PC-3 (cell line): ENCODE results near the gene KAT6B. TPM values are rescaled to one million over a fixed set of nuclear protein-coding genes. Genes with fewer than 3 reads are reported as not detected.

Experiments used
- ATAC-seq: fragments of 200-7000 bp; cut with Tn5 transposase; 2 replicates; pipeline ENCODE4 v1.9.1; 2020; ENCODE audit warnings: mild to moderate bottlenecking, moderate library complexity
- BruUV-seq: library from RNA; stranded (reverse); fragments of 400-500 nt; replicated peaks from 2 replicates; lab custom pipeline; 2021; lab: Mats Ljungman, UMichigan
- CTCF ChIA-PET: fragments of 300-600 bp; sonication (Branson Sonifier 250); formaldehyde crosslinking; loops from one replicate; lab custom pipeline; 2022; ENCODE audit warnings: antibody characterized with exemption; lab: Charles Lee
- POLR2A ChIA-PET: fragments of 300-600 bp; sonication (Branson Sonifier 250); formaldehyde crosslinking; loops from one replicate; lab custom pipeline; 2022; ENCODE audit warnings: antibody characterized with exemption; ENCODE audit not compliant: unreplicated experiment; lab: Charles Lee
- DNase-seq: peaks from one replicate; pipeline ENCODE4 v3.0.0-alpha.2; 2015
- H2AFZ ChIP-seq: fragments of 300-600 bp; sonication (generic); 2 replicates; pipeline ENCODE4 v1.6.0; 2016; ENCODE audit warnings: antibody characterized with exemption, low read length
- H3F3A ChIP-seq: fragments of 300-600 bp; sonication (generic); one replicate; pipeline ENCODE4 v1.6.0; 2017; ENCODE audit warnings: antibody characterized with exemption, low read length, control low read depth, mild to moderate bottlenecking; ENCODE audit not compliant: unreplicated experiment
- H3K27ac ChIP-seq: fragments of 300-600 bp; sonication (generic); 2 replicates; pipeline ENCODE4 v1.5.1; 2016; ENCODE audit warnings: mild to moderate bottlenecking, low read length
- H3K27me3 ChIP-seq: fragments of 300-600 bp; sonication (generic); 2 replicates; pipeline ENCODE4 v1.6.1; 2016; ENCODE audit warnings: low read length, mixed read lengths
- H3K36me3 ChIP-seq: fragments of 300-600 bp; sonication (generic); 2 replicates; pipeline ENCODE4 v1.6.1; 2016; ENCODE audit warnings: low read depth, mixed run types, low read length, mixed read lengths
- H3K4me1 ChIP-seq: fragments of 300-600 bp; sonication (generic); 2 replicates; pipeline ENCODE4 v1.5.1; 2016; ENCODE audit warnings: low read length; ENCODE audit not compliant: insufficient read depth
- H3K4me2 ChIP-seq: fragments of 300-600 bp; sonication (generic); 2 replicates; pipeline ENCODE4 v1.6.0; 2016; ENCODE audit warnings: low read length
- H3K4me3 ChIP-seq: fragments of 300-600 bp; sonication (generic); 2 replicates; pipeline ENCODE4 v1.5.1; 2016; ENCODE audit warnings: mild to moderate bottlenecking, low read length, mixed read lengths
- H3K79me2 ChIP-seq: fragments of 300-600 bp; sonication (generic); 2 replicates; pipeline ENCODE4 v1.6.1; 2017; ENCODE audit warnings: low read length, mixed read lengths
- H3K9ac ChIP-seq: fragments of 300-600 bp; sonication (generic); 2 replicates; pipeline ENCODE4 v1.6.0; 2016; ENCODE audit warnings: mild to moderate bottlenecking, low read length
- H3K9me2 ChIP-seq: fragments of 300-600 bp; sonication (generic); replicated peaks from 2 replicates; pipeline ENCODE4 v1.6.1; 2016; ENCODE audit warnings: mixed run types, low read length, mixed read lengths
- H3K9me3 ChIP-seq: fragments of 300-600 bp; sonication (generic); 2 replicates; pipeline ENCODE4 v1.6.1; 2016; ENCODE audit warnings: low read length, mixed read lengths
- H4K20me1 ChIP-seq: fragments of 300-600 bp; sonication (generic); 2 replicates; pipeline ENCODE4 v1.6.1; 2016; ENCODE audit warnings: low read length, mixed read lengths
- EZH2 ChIP-seq: fragments of 300-600 bp; sonication (generic); IDR thresholded peaks from one replicate; pipeline ENCODE4 v1.6.1; 2017; ENCODE audit warnings: antibody characterized with exemption, mild to moderate bottlenecking, low read length; ENCODE audit not compliant: unreplicated experiment
- EZH2phosphoT487 ChIP-seq: fragments of 300-600 bp; sonication (generic); IDR thresholded peaks from 2 replicates; pipeline ENCODE4 v1.6.1; 2018; ENCODE audit warnings: mild to moderate bottlenecking, antibody characterized with exemption, low read length, borderline replicate concordance
- intact Hi-C: fragments of 100-400 bp; cut with micrococcal nuclease; formaldehyde crosslinking; loops from 2 replicates; pipeline ENCODE4 v1.9.0; 2023
- total RNA-seq: library from RNA; depleted of rRNA; stranded (reverse); fragments of >200 nt; gene quantifications from 2 replicates; pipeline ENCODE4 v1.2.3, GENCODE V29; 2014
- TF ChIP-seq, protein P1 (sequence below): fragments of 300-600 bp; sonication (generic); conservative IDR thresholded peaks from 2 replicates; pipeline ENCODE4 v1.5.1; 2017; ENCODE audit warnings: antibody characterized with exemption, low read depth, mild to moderate bottlenecking, low read length

The KAT6B gene
- total RNA-seq, 1 experiment from 2014 or later: 94.5 TPM

DNA sequence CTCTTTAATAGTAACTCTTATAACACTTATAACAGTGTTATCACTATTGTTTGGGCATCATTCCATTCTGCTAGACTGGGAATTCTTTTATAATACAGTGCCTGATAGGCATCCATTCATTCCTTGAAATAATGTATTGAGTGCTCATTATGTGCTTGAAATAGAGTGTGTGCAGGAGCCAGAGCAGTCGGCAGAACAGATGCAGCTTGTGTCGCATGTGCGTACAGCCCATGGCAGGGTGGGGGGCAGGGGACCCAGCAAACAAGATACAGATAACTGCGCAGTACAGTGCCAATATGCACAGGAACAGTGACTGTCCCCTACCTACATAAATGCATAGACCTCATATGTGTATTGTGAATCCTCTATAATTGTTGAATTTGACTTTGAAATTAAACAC is 99.3 kb downstream of the KAT6B start:
- Histone ChIP-seq H3K9me3 (no peaks in the 10 kb centered on the region), H3K27ac (no peak overlapping the region), H3K9me2 (no peaks in the 10 kb centered on the region), H3K4me2 (0 out of 2 replicates have a peak overlapping the region, but pooled peaks have one; percentile 73), H3K27me3 (no peaks in the 10 kb centered on the region), H3K4me1 (peaks cover 83% of the 10 kb centered on the region), H3K36me3 (no peaks in the 10 kb centered on the region), H3F3A (peaks cover 31% of the 10 kb centered on the region), H4K20me1 (peaks cover 7% of the 10 kb centered on the region; the same call in 1 of the 2 replicates), H3K79me2 (peaks cover 92% of the 10 kb centered on the region), H3K4me3 (no peak overlapping the region), H2AFZ (no peak overlapping the region), H3K9ac (no peak overlapping the region)
- TF ChIP-seq EZH2 (no peak), EZH2phosphoT487 (no peak)
- TF ChIP-seq, protein P1, sequence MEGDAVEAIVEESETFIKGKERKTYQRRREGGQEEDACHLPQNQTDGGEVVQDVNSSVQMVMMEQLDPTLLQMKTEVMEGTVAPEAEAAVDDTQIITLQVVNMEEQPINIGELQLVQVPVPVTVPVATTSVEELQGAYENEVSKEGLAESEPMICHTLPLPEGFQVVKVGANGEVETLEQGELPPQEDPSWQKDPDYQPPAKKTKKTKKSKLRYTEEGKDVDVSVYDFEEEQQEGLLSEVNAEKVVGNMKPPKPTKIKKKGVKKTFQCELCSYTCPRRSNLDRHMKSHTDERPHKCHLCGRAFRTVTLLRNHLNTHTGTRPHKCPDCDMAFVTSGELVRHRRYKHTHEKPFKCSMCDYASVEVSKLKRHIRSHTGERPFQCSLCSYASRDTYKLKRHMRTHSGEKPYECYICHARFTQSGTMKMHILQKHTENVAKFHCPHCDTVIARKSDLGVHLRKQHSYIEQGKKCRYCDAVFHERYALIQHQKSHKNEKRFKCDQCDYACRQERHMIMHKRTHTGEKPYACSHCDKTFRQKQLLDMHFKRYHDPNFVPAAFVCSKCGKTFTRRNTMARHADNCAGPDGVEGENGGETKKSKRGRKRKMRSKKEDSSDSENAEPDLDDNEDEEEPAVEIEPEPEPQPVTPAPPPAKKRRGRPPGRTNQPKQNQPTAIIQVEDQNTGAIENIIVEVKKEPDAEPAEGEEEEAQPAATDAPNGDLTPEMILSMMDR: no peak
- DNase-seq: no peak
- no TSS peak for BruUV-seq
- ATAC-seq: no peak
- ChIA-PET POLR2A (interaction anchor here (0.7 kb wide), 1 partner anchor 102 kb away, joined by 4 read pairs; no protein-coding TSS in a partner anchor), CTCF (no interaction called here)
- intact Hi-C loops: loop anchor here (10.0 kb wide), 2 partner anchors 309 to 1031 kb away; partner anchors contain the start of gene COMTD1

DNA sequence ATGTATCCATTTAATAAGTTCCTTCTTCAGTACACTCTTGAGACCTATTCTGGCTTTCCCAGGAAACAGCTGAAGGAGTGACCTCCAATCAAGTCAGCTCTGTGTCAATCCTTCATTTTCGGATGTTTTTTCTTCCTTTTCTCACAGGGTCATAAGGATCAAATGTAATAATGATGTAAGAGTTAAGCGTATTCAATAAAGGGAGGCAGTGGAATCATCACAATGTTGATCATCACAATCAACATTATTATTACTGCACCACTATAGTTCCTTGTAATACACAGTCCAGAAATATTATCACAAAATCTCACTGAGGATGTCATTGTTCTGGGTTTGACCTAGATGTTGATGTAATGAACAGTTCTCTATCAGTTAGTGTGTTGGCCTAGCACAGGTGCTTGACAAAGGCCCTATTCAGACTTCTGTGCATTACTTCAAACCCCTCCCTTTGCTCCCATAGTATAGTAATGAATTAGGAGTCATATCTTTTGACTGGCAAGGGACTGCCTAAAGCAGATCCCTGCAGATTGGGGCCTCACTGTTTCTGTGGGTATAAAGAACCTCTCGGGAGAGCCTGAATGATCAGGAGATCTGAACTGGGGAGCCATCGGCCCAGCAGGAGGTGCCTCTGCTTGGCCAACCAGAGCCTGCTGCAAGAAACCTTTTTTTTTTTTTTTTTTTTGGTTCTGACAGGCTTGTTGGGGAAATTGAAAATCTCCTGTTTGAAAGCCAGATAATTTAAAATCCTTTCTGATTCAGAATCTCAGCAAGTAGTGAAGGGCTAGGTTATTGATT is 100.6 kb downstream of the KAT6B start:
- TF ChIP-seq EZH2phosphoT487 (no peak), EZH2 (no peak)
- TF ChIP-seq, protein P1: no peak
- Histone ChIP-seq H3K9ac (no peak overlapping the region), H3K4me2 (peak overlapping the region; percentile 25), H3K9me3 (no peaks in the 10 kb centered on the region), H2AFZ (no peak overlapping the region), H3K27ac (peak overlapping the region; percentile 38), H4K20me1 (peaks cover 7% of the 10 kb centered on the region; the same call in 1 of the 2 replicates), H3K9me2 (no peaks in the 10 kb centered on the region), H3F3A (peaks cover 26% of the 10 kb centered on the region), H3K79me2 (peaks cover 92% of the 10 kb centered on the region), H3K27me3 (no peaks in the 10 kb centered on the region), H3K4me3 (no peak overlapping the region), H3K4me1 (peaks cover 70% of the 10 kb centered on the region), H3K36me3 (no peaks in the 10 kb centered on the region)
- ChIA-PET CTCF (no interaction called here), POLR2A (no interaction called here)
- BruUV-seq: no TSS peak
- peak; percentile 59 for DNase-seq
- no peak; the same call in 1 of the 2 replicates for ATAC-seq
- intact Hi-C loops: loop anchor here (10.0 kb wide), 2 partner anchors 308 to 1032 kb away; partner anchors contain the start of gene COMTD1

DNA sequence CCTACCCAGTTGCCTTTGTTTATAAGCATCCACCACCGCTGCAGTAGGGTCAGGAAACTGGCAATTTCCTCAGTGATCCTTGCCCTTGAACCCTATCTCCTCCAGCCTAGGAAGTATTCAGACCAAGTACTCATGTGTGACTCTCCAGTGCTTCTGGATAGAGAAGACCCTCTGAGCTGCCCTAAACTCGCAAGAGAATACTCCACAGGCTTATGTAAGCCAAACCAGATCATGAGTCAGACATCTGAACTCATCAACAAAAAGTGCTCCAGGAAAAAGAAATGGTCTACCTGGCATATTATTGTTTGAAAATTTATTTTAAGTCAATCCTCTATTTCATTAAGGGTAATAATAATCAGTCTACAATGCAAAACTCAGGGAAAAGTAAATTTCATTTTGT is 101.3 kb downstream of the KAT6B start:
- H3K4me1 ChIP-seq: peaks cover 63% of the 10 kb centered on the region
- intact Hi-C loops: loop anchor here (10.0 kb wide), 2 partner anchors 307 to 1033 kb away; partner anchors contain the start of gene COMTD1
- DNase-seq: peak; percentile 86
- ATAC-seq: no peak; the same call in 1 of the 2 replicates
- no peaks in the 10 kb centered on the region for H3K9me2 ChIP-seq
- ChIA-PET POLR2A (interaction anchor here (0.6 kb wide), 1 partner anchor 40 kb away, joined by 5 read pairs; no protein-coding TSS in a partner anchor), CTCF (no interaction called here)
- no peaks in the 10 kb centered on the region for H3K27me3 ChIP-seq
- H3K4me3 ChIP-seq: no peak overlapping the region
- H3K9ac ChIP-seq: no peak overlapping the region
- no TSS peak for BruUV-seq
- H4K20me1 ChIP-seq: peaks cover 3% of the 10 kb centered on the region
- H3F3A ChIP-seq: peaks cover 18% of the 10 kb centered on the region
- H2AFZ ChIP-seq: no peak overlapping the region
- peak overlapping the region; percentile 25 for H3K4me2 ChIP-seq
- peak overlapping the region; percentile 38 for H3K27ac ChIP-seq
- TF ChIP-seq EZH2: no peak
- TF ChIP-seq EZH2phosphoT487: no peak
- TF ChIP-seq, protein P1: no peak
- no peaks in the 10 kb centered on the region for H3K9me3 ChIP-seq
- H3K36me3 ChIP-seq: no peaks in the 10 kb centered on the region
- H3K79me2 ChIP-seq: peaks cover 92% of the 10 kb centered on the region
